Stimulated activated CD8-positive, alpha-beta memory T cell treated with anti-CD3 and anti-CD28 coated beads, Interleukin-4, amount 100 ng/mL, for 1 hour (primary cell): ENCODE data around the gene ZNF17.
A peak's percentile ranks its signal among the peaks of the same experiment; 100 is the strongest.

Source experiments
- DNase-seq, 2 donors: peaks; one replicate each; pipeline ENCODE4 v3.0.0-alpha.2; 2020; ENCODE audit warnings: low read depth in 2 of 2, low spot score in 1 of 2

Gene ZNF17

GRCh38 chr19:57421037-57421436, 10.1 kb downstream of the ZNF17 start:
- DNase-seq, result no peak

- no peak for DNase-seq
Measured at GRCh38 chr19:57434386-57435061, 23.6 kb downstream of the ZNF17 start.

GRCh38 chr19:57435062-57435978, 24.4 kb downstream of the ZNF17 start, which contains the start of gene ZNF749:
TSS of gene ZNF749 (plus strand) at chr19:57435325. CDS start at chr19:57435579, 254 bp downstream.
- peak; percentile 81 to 91 for DNase-seq

- DNase-seq, result no peak
Measured at GRCh38 chr19:57436417-57436816, 25.5 kb downstream of the ZNF17 start.

- no peak for DNase-seq
Measured at GRCh38 chr19:57437931-57438330, 27.0 kb downstream of the ZNF17 start.

- DNase-seq, result no peak
Measured at GRCh38 chr19:57438925-57439324, 28.0 kb downstream of the ZNF17 start.

- DNase-seq, result no peak
Measured at GRCh38 chr19:57441979-57442752, 31.2 kb downstream of the ZNF17 start.

GRCh38 chr19:57443121-57443696, 32.2 kb downstream of the ZNF17 start:
- no peak for DNase-seq

GRCh38 chr19:57452307-57452706, 41.3 kb downstream of the ZNF17 start:
- no peak for DNase-seq

GRCh38 chr19:57465680-57466381, 54.9 kb downstream of the ZNF17 start:
- DNase-seq, result no peak

GRCh38 chr19:57466489-57466888, 55.5 kb downstream of the ZNF17 start:
- no peak for DNase-seq
